Gastroesophageal sphincter (tissue), 3 donors: ENCODE measurements around the gene KLHL6.

Source experiments
- POLR2AphosphoS5 ChIP-seq: sonication (generic); formaldehyde crosslinking; IDR thresholded peaks from one replicate; pipeline ENCODE4 v1.6.1; 2017; ENCODE audit warnings: antibody characterized with exemption
- TF ChIP-seq, protein P1 (sequence below), 4 experiments: fragments of 200-600 bp in 2 of 4; fragments of 450-650 bp in 2 of 4; sonication (generic) in 1 of 4; IDR thresholded peaks; one replicate each; pipeline ENCODE4 v1.5.1; 2017 to 2019; ENCODE audit warnings: antibody characterized with exemption in 4 of 4, mild to moderate bottlenecking in 2 of 4, moderate library complexity in 2 of 4

DNA sequence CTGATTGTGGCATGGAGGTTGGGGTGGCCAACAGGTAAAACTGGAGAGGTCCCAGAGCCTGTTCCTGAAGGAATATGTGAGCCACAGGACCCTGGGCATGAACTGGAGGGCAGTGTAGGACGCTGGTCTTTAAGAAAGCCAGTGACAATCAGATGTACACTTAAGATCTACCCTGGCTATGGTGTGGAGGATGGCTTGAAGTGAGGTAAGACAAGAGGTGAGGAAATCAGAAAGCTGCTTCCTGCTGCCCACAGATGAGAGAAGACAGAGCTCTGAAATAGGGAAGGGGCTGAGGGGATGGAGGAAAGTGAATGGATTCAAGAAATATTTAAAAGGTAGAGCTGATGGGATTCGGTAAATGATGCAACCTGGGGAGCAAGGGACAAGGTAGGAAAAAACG lies 22.7 kb upstream of the KLHL6 start:
- TF ChIP-seq, protein P1, sequence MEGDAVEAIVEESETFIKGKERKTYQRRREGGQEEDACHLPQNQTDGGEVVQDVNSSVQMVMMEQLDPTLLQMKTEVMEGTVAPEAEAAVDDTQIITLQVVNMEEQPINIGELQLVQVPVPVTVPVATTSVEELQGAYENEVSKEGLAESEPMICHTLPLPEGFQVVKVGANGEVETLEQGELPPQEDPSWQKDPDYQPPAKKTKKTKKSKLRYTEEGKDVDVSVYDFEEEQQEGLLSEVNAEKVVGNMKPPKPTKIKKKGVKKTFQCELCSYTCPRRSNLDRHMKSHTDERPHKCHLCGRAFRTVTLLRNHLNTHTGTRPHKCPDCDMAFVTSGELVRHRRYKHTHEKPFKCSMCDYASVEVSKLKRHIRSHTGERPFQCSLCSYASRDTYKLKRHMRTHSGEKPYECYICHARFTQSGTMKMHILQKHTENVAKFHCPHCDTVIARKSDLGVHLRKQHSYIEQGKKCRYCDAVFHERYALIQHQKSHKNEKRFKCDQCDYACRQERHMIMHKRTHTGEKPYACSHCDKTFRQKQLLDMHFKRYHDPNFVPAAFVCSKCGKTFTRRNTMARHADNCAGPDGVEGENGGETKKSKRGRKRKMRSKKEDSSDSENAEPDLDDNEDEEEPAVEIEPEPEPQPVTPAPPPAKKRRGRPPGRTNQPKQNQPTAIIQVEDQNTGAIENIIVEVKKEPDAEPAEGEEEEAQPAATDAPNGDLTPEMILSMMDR (IDR thresholded peaks at IDR 0.05): no peak
- TF ChIP-seq POLR2AphosphoS5: no peak
